SK-N-SH treated with all-trans-retinoic acid at 6 μM for 48 hours (cell line): ENCODE results near the gene EIF5A.

Experiments
- ATAC-seq: fragments of 200-7000 bp; cut with Tn5 transposase; 3 replicates; pipeline ENCODE4 v1.9.1; 2020; ENCODE audit warnings: mild to moderate bottlenecking, moderate library complexity
- ARNTL ChIP-seq: fragments of 450-650 bp; formaldehyde crosslinking; IDR thresholded peaks from 2 replicates; pipeline ENCODE4 v1.5.0; 2020; ENCODE audit warnings: low read depth, mild to moderate bottlenecking, moderate library complexity, borderline replicate concordance
- BACH2 ChIP-seq: fragments of 250-450 bp; sonication (Bioruptor Pico); IDR thresholded peaks from 2 replicates; pipeline ENCODE4 v1.9.0; 2021; ENCODE audit warnings: mild to moderate bottlenecking, borderline replicate concordance
- CSDC2 ChIP-seq: fragments of 250-450 bp; sonication (Bioruptor Pico); IDR thresholded peaks from 2 replicates; pipeline ENCODE4 v1.5.0; 2020; ENCODE audit warnings: mild to moderate bottlenecking, moderate library complexity
- GLIS3 ChIP-seq: fragments of 250-450 bp; sonication (Bioruptor Pico); IDR thresholded peaks from 2 replicates; pipeline ENCODE4 v1.5.0; 2020; ENCODE audit warnings: mild to moderate bottlenecking, moderate library complexity
- ISL1 ChIP-seq: fragments of 250-450 bp; sonication (Bioruptor Pico); IDR thresholded peaks from 2 replicates; pipeline ENCODE4 v2.1.2; 2022; ENCODE audit warnings: mild to moderate bottlenecking, moderate library complexity
- PPARA ChIP-seq: fragments of 250-450 bp; sonication (Bioruptor Pico); IDR thresholded peaks from 2 replicates; pipeline ENCODE4 v1.5.0; 2020; ENCODE audit warnings: mild to moderate bottlenecking, borderline replicate concordance
- RARB ChIP-seq: fragments of 250-450 bp; sonication (Bioruptor Pico); IDR thresholded peaks from 2 replicates; pipeline ENCODE4 v1.8.0; 2021; ENCODE audit warnings: mild to moderate bottlenecking, moderate library complexity
- TCF4 ChIP-seq: fragments of 250-450 bp; sonication (Bioruptor Pico); IDR thresholded peaks from 2 replicates; pipeline ENCODE4 v1.8.0; 2021; ENCODE audit warnings: mild to moderate bottlenecking, moderate library complexity, borderline replicate concordance
- TOX ChIP-seq: fragments of 250-450 bp; sonication (Bioruptor Pico); IDR thresholded peaks from 2 replicates; pipeline ENCODE4 v1.8.0; 2021; ENCODE audit warnings: mild to moderate bottlenecking, moderate library complexity, borderline replicate concordance
- ZC3H10 ChIP-seq: fragments of 250-450 bp; sonication (Bioruptor Pico); IDR thresholded peaks from 2 replicates; pipeline ENCODE4 v1.5.1; 2021; ENCODE audit warnings: mild to moderate bottlenecking, moderate library complexity
- ZFP30 ChIP-seq: fragments of 450-650 bp; formaldehyde crosslinking; IDR thresholded peaks from 2 replicates; pipeline ENCODE4 v1.5.0; 2022; ENCODE audit warnings: mild to moderate bottlenecking, moderate library complexity
- ZNF565 ChIP-seq: fragments of 450-650 bp; formaldehyde crosslinking; conservative IDR thresholded peaks from 2 replicates; pipeline ENCODE4 v1.5.0; 2020; ENCODE audit warnings: low read depth, mild to moderate bottlenecking, moderate library complexity
- ZNF70 ChIP-seq: fragments of 450-650 bp; formaldehyde crosslinking; IDR thresholded peaks from 2 replicates; pipeline ENCODE4 v1.5.0; 2020; ENCODE audit warnings: mild to moderate bottlenecking, moderate library complexity
- ZNF8 ChIP-seq: fragments of 450-650 bp; formaldehyde crosslinking; IDR thresholded peaks from 2 replicates; pipeline ENCODE4 v1.5.0; 2020; ENCODE audit warnings: mild to moderate bottlenecking, moderate library complexity
- TF ChIP-seq, protein P1 (sequence below): fragments of 250-450 bp; sonication (Bioruptor Pico); IDR thresholded peaks from 2 replicates; pipeline ENCODE4 v1.5.1; 2020; ENCODE audit warnings: low read depth, mild to moderate bottlenecking, moderate library complexity
- TF ChIP-seq, protein P2 (sequence below): fragments of 250-450 bp; sonication (Bioruptor Pico); IDR thresholded peaks from 2 replicates; pipeline ENCODE4 v1.5.1; 2021; ENCODE audit warnings: mild to moderate bottlenecking, moderate library complexity
- TF ChIP-seq, protein P3 (sequence below): fragments of 250-450 bp; sonication (Bioruptor Pico); IDR thresholded peaks from 2 replicates; pipeline ENCODE4 v1.8.0; 2020; ENCODE audit warnings: mild to moderate bottlenecking, moderate library complexity, borderline replicate concordance
- TF ChIP-seq, protein P4 (sequence below): fragments of 250-450 bp; sonication (Bioruptor Pico); IDR thresholded peaks from 2 replicates; pipeline ENCODE4 v1.5.0; 2020; ENCODE audit warnings: mild to moderate bottlenecking, moderate library complexity

EIF5A gene

DNA sequence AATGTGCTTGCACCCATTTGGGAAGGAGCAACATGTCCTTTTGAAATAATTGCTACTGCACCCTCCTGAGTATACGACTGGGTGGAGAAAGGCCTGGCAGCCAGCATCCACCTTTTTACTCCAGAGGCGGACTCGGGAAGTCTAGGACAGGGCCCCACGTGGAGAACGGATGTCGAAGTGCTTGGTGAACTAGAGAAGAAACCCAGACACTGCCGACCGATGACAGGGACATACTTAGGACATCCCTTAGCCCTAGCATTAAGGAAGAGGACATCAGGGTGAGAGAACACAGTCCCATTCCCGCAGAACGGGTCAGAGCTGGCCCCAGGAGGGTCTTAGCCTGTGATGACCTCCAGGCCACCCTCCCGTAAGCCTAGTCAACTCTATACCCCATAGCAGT lies 16.7 kb upstream of the EIF5A start (continued):
- TF ChIP-seq, protein P1, sequence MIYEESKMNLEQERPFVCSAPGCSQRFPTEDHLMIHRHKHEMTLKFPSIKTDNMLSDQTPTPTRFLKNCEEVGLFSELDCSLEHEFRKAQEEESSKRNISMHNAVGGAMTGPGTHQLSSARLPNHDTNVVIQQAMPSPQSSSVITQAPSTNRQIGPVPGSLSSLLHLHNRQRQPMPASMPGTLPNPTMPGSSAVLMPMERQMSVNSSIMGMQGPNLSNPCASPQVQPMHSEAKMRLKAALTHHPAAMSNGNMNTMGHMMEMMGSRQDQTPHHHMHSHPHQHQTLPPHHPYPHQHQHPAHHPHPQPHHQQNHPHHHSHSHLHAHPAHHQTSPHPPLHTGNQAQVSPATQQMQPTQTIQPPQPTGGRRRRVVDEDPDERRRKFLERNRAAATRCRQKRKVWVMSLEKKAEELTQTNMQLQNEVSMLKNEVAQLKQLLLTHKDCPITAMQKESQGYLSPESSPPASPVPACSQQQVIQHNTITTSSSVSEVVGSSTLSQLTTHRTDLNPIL (CRISPR knock-in tag): no peak
- no peak for TF ChIP-seq PPARA (CRISPR knock-in tag)
- TF ChIP-seq ZNF565 (CRISPR knock-in tag): no peak

DNA sequence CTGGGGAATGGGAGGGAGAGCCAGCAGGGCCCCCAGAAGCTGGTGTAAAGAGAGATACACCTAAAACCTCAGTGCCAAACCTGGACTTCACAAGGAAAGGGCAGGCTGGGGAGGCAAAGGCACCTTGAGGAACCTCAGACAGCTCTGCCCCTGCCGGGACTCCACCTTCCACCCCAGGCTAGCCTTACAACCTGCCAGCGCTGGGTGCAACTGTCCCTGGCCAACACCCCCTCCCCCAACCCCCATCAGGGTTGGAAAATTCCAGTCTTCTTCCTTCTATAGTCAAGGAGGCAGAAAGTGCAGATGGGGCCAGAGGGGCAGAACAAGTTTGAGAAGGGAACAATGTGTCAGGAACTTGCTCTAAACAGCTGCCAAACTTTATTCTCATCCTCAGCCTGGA lies 15.2 kb upstream of the EIF5A start:
- TF ChIP-seq TCF4 (CRISPR knock-in tag) (no peak), BACH2 (CRISPR knock-in tag) (no peak), PPARA (CRISPR knock-in tag) (no peak), RARB (no peak)
- TF ChIP-seq, protein P2, sequence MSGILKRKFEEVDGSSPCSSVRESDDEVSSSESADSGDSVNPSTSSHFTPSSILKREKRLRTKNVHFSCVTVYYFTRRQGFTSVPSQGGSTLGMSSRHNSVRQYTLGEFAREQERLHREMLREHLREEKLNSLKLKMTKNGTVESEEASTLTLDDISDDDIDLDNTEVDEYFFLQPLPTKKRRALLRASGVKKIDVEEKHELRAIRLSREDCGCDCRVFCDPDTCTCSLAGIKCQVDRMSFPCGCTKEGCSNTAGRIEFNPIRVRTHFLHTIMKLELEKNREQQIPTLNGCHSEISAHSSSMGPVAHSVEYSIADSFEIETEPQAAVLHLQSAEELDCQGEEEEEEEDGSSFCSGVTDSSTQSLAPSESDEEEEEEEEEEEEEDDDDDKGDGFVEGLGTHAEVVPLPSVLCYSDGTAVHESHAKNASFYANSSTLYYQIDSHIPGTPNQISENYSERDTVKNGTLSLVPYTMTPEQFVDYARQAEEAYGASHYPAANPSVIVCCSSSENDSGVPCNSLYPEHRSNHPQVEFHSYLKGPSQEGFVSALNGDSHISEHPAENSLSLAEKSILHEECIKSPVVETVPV (CRISPR knock-in tag): no peak
- no peak for ATAC-seq

DNA sequence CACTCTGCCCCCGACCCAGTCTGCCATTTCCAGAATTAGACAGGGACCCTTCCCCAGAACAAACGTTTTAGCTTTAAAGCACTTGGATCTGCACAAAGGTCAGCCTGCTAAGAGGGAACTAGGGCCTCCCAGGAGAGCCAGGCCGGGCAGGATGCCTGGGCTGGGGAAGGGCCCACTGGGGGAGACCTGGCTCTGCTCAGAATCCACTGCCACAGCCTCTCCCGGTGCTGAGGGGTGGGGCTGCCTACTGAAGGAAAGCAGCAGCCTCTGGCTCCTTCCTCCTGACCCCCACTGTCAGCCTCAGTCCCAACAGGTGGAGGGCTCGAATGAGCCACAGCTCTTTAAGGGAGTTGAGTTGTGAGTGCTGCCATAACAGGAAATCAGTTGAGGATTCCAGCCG lies 14.7 kb upstream of the EIF5A start:
- TF ChIP-seq ZFP30 (CRISPR knock-in tag): no peak
- TF ChIP-seq, protein P1 (CRISPR knock-in tag): no peak
- TF ChIP-seq ZNF565 (CRISPR knock-in tag): no peak
- TF ChIP-seq RARB: no peak
- no peak for TF ChIP-seq ZC3H10 (CRISPR knock-in tag)
- TF ChIP-seq TCF4 (CRISPR knock-in tag): no peak
- TF ChIP-seq, protein P3, sequence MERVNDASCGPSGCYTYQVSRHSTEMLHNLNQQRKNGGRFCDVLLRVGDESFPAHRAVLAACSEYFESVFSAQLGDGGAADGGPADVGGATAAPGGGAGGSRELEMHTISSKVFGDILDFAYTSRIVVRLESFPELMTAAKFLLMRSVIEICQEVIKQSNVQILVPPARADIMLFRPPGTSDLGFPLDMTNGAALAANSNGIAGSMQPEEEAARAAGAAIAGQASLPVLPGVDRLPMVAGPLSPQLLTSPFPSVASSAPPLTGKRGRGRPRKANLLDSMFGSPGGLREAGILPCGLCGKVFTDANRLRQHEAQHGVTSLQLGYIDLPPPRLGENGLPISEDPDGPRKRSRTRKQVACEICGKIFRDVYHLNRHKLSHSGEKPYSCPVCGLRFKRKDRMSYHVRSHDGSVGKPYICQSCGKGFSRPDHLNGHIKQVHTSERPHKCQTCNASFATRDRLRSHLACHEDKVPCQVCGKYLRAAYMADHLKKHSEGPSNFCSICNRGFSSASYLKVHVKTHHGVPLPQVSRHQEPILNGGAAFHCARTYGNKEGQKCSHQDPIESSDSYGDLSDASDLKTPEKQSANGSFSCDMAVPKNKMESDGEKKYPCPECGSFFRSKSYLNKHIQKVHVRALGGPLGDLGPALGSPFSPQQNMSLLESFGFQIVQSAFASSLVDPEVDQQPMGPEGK: no peak
- TF ChIP-seq ISL1: no peak
- TF ChIP-seq, all 23 proteins: peak for 0
- no peak for ATAC-seq

DNA sequence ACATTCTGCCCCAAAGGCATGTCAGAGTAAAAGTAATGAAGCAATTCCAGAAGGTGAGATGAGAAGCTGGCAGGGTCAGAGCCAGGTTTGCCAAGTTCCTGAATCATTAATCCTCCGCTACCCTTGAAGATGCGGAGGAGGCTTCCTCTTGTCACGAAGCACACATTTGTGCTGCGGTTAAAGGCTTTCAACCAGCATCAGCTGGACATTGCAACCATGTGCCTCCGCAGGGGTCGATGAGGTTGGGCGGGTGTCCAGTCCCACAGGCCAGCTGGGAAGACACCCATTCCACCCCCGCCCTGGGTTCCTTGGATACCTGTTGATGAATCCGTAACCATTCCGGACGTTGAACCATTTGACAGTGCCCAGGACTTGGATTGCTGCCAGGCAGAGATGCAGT lies 14.3 kb upstream of the EIF5A start:
- ATAC-seq: no peak
- TF ChIP-seq, protein P4, sequence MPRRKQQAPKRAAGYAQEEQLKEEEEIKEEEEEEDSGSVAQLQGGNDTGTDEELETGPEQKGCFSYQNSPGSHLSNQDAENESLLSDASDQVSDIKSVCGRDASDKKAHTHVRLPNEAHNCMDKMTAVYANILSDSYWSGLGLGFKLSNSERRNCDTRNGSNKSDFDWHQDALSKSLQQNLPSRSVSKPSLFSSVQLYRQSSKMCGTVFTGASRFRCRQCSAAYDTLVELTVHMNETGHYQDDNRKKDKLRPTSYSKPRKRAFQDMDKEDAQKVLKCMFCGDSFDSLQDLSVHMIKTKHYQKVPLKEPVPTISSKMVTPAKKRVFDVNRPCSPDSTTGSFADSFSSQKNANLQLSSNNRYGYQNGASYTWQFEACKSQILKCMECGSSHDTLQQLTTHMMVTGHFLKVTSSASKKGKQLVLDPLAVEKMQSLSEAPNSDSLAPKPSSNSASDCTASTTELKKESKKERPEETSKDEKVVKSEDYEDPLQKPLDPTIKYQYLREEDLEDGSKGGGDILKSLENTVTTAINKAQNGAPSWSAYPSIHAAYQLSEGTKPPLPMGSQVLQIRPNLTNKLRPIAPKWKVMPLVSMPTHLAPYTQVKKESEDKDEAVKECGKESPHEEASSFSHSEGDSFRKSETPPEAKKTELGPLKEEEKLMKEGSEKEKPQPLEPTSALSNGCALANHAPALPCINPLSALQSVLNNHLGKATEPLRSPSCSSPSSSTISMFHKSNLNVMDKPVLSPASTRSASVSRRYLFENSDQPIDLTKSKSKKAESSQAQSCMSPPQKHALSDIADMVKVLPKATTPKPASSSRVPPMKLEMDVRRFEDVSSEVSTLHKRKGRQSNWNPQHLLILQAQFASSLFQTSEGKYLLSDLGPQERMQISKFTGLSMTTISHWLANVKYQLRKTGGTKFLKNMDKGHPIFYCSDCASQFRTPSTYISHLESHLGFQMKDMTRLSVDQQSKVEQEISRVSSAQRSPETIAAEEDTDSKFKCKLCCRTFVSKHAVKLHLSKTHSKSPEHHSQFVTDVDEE: no peak
- TF ChIP-seq, protein P3: no peak
- TF ChIP-seq, protein P1 (CRISPR knock-in tag): no peak
- TF ChIP-seq ISL1 (no peak), GLIS3 (CRISPR knock-in tag) (no peak), ZNF8 (CRISPR knock-in tag) (no peak), ARNTL (CRISPR knock-in tag) (no peak), BACH2 (CRISPR knock-in tag) (no peak), TOX (CRISPR knock-in tag) (no peak), ZNF70 (no peak), CSDC2 (CRISPR knock-in tag) (no peak)
